Measurements from ENCODE around the gene TH. TPM values are rescaled to one million over a fixed set of nuclear protein-coding genes. Genes with fewer than 3 reads are reported as not detected.

Gene TH
- polyA plus RNA-seq, 1 of the 3 experiments (the other 2 are of a cell fraction) = not detected

- Histone ChIP-seq H3K9ac (no peak overlapping the region), H4K20me1 (ENCODE audit: insufficient read depth) (no peaks in the 10 kb centered on the region), H3K9me2 (no peaks in the 10 kb centered on the region), H3K27me3 (ENCODE audit: insufficient read depth) (no peaks in the 10 kb centered on the region), H3K4me1 (ENCODE audit: control insufficient read depth in 1 of 2, insufficient read depth in 2 of 2, low read depth in 1 of 2, low read length in 1 of 2) (peaks cover 0 to 12% of the 10 kb centered on the region in 2 experiments; a peak in 1 of 4 replicates), H2AFZ (ENCODE audit: low read depth) (no peak overlapping the region), H3K9me3 (no peaks in the 10 kb centered on the region), H3F3A (replicated peaks; ENCODE audit: insufficient read depth) (no peaks in the 10 kb centered on the region), H3K36me3 (replicated peaks in 1 of 2; ENCODE audit: control insufficient read depth in 1 of 2, insufficient read depth in 2 of 2, low read length in 1 of 2) (no peaks in the 10 kb centered on the region), H3K4me3 (ENCODE audit: low read depth in 2 of 2, low read length in 1 of 2) (no peak overlapping the region), H3K4me2 (no peak overlapping the region), H3K27ac (ENCODE audit: low read depth in 2 of 2, low read length in 1 of 2) (no peak overlapping the region), H3K79me2 (ENCODE audit: insufficient read depth) (no peaks in the 10 kb centered on the region)
- POLR2A ChIA-PET = interaction anchor here (0.6 kb wide), 1 partner anchor 221 kb away, joined by 3 read pairs; no protein-coding TSS in a partner anchor
- WGBS (ENCODE audit: low lambda C conversion rate) = 58% methylated on average over 6 of the region's 21 CpGs
- no peak for DNase-seq
- CTCF ChIA-PET = interaction anchor here (0.7 to 7.9 kb wide), 18 partner anchors 9 to 546 kb away, joined by 3 to 143 read pairs (median 7); partner anchors contain the start of gene TSSC4
- TF ChIP-seq TAF1 (IDR thresholded peaks at IDR 0.05; ENCODE audit: borderline replicate concordance, low read depth, low read length) (no peak), NFIC (IDR thresholded peaks at IDR 0.05; ENCODE audit: borderline replicate concordance) (no peak), ZBTB33 (IDR thresholded peaks at IDR 0.05; ENCODE audit: borderline replicate concordance, low read depth) (no peak), GATA2 (CRISPR knock-in tag; IDR thresholded peaks at IDR 0.05) (no peak), SMC3 (IDR thresholded peaks at IDR 0.05; ENCODE audit: low read depth, low read length) (no peak), SIN3A (IDR thresholded peaks at IDR 0.05; ENCODE audit: borderline replicate concordance, low read depth, low read length) (no peak), USF1 (IDR thresholded peaks at IDR 0.05; ENCODE audit: borderline replicate concordance, low read depth) (no peak)
These were observed 27.2 kb upstream of the TH start for GRCh38 chr11:2198621-2199365.

GRCh38 chr11:2197771-2198520, 26.3 kb upstream of the TH start:
- no peak overlapping the region for H3K9ac ChIP-seq
- no peak overlapping the region for H3K4me2 ChIP-seq
- H3K79me2 ChIP-seq (ENCODE audit: insufficient read depth) = no peaks in the 10 kb centered on the region
- H3K4me3 ChIP-seq (ENCODE audit: low read depth in 2 of 2, low read length in 1 of 2) = no peak overlapping the region
- TF ChIP-seq ELF1 (IDR thresholded peaks at IDR 0.05) (no peak), FOXM1 (IDR thresholded peaks at IDR 0.05; ENCODE audit: low read depth) (no peak), EZH2phosphoT487 (IDR thresholded peaks at IDR 0.05; ENCODE audit: borderline replicate concordance, low read depth) (no peak), MEF2A (IDR thresholded peaks at IDR 0.05; ENCODE audit: borderline replicate concordance, low read depth) (no peak), MXI1 (IDR thresholded peaks at IDR 0.05; ENCODE audit: low read depth, low read length) (no peak)
- no peak for DNase-seq
- no peaks in the 10 kb centered on the region for H3F3A ChIP-seq (replicated peaks; ENCODE audit: insufficient read depth)
- H3K9me3 ChIP-seq = no peaks in the 10 kb centered on the region
- WGBS (ENCODE audit: low lambda C conversion rate) = 71% methylated on average over 23 of the region's 28 CpGs
- ChIA-PET POLR2A (no interaction called here), CTCF (interaction anchor here (0.6 to 7.9 kb wide), 30 partner anchors 10 to 693 kb away, joined by 3 to 143 read pairs (median 4); partner anchors contain the start of genes C11orf21, TSPAN32 and TSSC4)
- H3K27ac ChIP-seq (ENCODE audit: low read depth in 2 of 2, low read length in 1 of 2) = no peak overlapping the region
- peaks cover 0 to 20% of the 10 kb centered on the region in 2 experiments; a peak in 1 of 4 replicates for H3K4me1 ChIP-seq (ENCODE audit: control insufficient read depth in 1 of 2, insufficient read depth in 2 of 2, low read depth in 1 of 2, low read length in 1 of 2)
- no peaks in the 10 kb centered on the region for H3K9me2 ChIP-seq
- no peaks in the 10 kb centered on the region for H3K27me3 ChIP-seq (ENCODE audit: insufficient read depth)
- H2AFZ ChIP-seq (ENCODE audit: low read depth) = no peak overlapping the region
- H3K36me3 ChIP-seq (replicated peaks in 1 of 2; ENCODE audit: control insufficient read depth in 1 of 2, insufficient read depth in 2 of 2, low read length in 1 of 2) = no peaks in the 10 kb centered on the region
- H4K20me1 ChIP-seq (ENCODE audit: insufficient read depth) = no peaks in the 10 kb centered on the region
